ENCODE measurements around the gene WDR5B.

GRCh38 chr3:122462406-122462805 is 46.5 kb upstream of the WDR5B start:
- TF ChIP-seq CTCF (IDR thresholded peaks at IDR 0.05) (no peak), POLR2A (IDR thresholded peaks at IDR 0.05) (no peak), POLR2AphosphoS5 (IDR thresholded peaks at IDR 0.05) (no peak)
